Measurements from ENCODE around the gene DRD4.

DRD4 gene

DNA sequence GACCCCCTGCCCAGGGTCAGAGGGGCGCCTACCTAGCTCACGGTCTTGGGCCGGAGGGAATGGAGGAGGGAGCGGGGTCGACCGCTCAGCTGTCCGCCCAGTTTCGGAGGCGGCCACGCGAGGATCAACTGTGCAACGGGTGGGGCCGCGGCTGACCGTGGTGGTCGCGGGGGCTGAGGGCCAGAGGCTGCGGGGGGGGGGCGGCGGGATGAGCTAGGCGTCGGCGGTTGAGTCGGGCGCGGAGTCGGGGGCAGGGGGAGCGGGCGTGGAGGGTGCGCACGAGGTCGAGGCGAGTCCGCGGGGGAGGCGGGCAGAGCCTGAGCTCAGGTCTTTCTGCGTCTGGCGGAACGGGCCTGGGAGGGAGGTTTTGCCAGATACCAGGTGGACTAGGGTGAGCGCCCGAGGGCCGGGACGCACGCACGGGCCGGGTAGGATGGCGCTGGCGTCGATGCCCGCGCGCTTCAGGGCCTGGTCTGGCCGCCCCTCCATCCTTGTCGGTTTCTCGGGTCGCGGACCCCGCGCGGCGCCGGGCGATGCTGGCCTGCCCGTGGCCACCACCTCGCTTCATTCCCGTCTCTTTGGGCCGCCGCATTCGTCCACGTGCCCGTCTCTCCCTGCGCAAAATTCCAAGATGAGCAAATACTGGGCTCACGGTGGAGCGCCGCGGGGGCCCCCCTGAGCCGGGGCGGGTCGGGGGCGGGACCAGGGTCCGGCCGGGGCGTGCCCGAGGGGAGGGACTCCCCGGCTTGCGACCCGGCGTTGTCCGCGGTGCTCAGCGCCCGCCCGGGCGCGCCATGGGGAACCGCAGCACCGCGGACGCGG lies at the start of gene DRD4:
TSS of gene DRD4 (plus strand) at position 759 of the 822 bp plus-strand sequence. CDS start at position 795, 36 bp downstream.
- DNase-seq (ENCODE audit: low spot score), result peak; percentile 67

DNA sequence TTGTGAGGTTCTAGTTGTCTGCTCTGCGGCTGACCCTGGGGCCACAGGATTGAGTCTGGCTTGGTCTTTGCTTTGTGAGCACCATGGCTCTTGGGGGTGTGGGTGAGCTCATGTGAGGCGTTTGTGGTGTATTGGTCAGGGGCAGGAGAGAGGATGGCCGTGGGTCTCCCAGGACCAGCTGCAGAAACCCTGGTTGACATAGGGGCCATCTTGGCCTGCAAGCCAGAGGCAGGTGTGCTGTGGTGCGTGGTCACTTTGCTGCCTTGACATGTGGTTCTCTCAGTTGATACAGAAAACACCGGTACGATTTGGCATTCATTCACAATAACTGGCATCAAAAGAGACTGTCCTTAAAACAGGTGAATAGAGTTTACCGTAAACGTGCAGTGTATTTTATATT lies 49.5 kb upstream of the DRD4 start:
- no peak for DNase-seq (ENCODE audit: low spot score)

DNA sequence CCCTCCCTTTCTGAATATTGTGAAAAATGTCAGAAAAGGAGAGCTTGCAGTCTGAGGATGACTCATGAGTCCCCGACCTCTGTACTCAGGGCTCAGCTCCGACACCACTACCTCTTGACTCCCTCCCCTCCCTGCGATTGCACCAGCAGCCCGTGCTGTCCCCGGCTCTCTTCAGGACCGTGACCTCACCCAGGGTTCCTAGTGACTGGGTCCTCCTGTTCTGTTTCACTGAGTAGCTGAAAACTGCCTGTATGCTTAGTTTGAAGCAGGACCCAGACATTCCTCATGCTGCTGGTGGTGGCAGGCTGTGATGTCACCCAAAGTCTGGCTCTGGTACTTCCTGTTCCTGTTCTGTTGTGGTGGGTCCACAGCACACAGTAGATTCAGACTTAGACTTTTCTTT lies 49.1 kb upstream of the DRD4 start:
- DNase-seq (ENCODE audit: low spot score), result peak; percentile 89

DNA sequence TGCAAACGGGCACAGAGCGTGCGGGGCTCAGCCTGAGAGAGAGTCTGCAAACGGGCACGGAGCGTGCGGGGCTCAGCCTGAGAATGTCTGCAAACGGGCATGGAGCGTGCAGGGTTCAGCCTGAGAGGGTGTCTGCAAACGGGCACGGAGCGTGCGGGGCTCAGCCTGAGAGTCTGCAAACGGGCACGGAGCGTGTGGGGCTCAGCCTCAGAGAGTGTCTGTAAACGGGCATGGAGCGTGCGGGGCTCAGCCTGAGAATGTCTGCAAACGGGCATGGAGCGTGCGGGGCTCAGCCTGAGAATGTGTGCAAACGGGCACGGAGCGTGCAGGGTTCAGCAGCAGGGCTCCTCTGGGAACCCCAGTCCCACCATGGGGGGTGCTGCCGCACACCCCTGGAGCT lies 47.3 kb upstream of the DRD4 start:
- DNase-seq (ENCODE audit: low spot score), result no peak

DNA sequence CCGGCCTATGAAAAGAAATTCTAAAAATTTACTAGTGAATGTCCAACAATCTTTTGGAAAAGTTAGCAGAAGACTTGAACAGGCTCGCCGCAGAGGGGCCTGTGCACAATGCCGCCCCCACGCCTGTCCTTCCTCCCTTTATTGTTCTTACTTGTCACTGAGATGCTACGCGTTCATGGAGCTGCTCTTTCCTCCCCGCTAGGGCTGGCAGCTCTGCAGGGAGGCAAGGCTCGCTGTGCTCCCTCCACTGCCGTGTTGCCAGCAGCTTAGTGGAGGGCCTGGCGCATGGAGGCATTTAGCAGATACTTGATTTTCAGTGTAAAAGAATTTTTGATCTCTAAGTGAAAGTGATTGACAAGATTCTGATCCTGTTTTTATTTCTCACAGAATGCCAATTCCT lies 46.1 kb upstream of the DRD4 start:
- DNase-seq (ENCODE audit: low spot score), result no peak

DNA sequence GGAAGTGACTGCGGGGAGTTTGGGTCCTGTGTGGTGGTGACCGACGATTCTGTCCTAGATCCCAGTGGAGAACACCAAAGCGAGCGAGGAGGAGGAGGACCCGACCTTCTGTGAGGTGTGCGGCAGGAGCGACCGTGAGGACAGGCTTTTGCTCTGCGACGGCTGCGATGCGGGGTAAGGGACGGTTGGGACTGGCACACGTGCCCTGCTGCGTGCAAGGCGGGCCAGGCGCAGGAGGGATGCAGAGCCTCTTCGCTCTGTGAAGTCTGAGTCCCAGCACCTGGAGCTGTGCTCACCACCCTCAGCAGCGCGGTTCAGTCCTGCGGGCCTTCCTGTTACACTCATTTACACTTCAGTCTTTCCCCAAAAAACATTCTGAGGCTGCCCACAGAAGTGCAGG lies 44.6 kb upstream of the DRD4 start:
- DNase-seq (ENCODE audit: low spot score), result no peak

DNA sequence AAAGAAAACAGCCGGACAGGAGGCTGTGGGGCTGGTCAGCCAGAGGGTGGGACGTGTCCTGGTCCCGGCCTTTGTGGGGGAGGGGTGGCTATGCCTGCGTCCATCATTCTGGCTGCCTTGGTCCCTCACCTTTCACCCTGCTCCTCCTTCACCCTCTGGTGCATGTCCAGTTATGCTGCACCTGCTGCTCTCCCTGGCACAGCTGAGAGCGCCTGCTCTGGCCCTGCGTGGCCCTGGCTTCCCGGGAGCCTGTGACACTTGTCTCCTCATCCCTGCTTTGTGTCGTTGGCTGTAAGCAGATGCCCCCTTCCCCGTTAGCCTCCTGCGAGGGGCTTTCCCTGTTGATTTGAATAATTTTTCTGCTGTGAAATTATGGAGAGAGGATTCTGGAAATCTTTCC lies 44.2 kb upstream of the DRD4 start:
- no peak for DNase-seq (ENCODE audit: low spot score)

DNA sequence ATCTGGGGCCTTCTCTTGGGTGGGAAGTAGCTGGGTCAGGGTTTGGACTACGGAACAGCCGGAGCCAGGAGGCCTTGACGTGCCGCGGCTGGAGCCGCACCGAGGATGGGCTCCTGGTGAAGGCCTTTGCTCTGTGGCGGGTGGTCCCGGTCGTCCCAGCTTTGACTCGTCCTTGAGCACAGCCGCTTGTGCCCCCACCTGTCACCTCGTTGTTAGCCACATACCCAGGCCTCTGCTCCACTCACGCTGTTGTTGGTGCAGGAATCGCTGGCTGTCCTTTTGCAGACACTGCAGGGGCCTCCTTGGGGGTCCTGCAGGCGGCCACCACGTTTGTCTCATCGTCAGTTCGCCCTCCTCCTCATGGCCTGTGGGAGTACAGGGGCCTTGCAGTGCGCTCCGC lies 43.7 kb upstream of the DRD4 start:
- DNase-seq (ENCODE audit: low spot score), result no peak

DNA sequence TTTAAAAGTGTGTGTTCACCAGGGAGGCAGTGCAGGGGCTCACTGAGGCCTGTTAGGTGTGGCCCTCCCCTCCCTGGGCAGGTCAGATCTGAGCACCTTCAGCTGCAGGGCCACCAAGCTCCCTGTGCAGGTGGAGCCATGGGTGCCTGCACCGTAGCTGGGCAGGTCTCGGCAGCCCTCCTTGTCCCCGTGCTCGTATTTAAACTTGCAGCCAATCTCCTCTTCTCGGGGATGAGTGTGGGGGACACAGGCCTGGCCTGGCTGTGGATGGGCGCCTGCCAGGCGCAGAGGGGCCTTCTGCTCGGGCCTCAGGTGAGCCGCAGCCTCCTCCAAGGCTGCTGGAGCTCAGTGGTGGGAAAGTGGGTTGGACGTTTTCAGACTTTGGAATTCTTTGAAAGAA lies 41.7 kb upstream of the DRD4 start:
- DNase-seq (ENCODE audit: low spot score), result no peak

DNA sequence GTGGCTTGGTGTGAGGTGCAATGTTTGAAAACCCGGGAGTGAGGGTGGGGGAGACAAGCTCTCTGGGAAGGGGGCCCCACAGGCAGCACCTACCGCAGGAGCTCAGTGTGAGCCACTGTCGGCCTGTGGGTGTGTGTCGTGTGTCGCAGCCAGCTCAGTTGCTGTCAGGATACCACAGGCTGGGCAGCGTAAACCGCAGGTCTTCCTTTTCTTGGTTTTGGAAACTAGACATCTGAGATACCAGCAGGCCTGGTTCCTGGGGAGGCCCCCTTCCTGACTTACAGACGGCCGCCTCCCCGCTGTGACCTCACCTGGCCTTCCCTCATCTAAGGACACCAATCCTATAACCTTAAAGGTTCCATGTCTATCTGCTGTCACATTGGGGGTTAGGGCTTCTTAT lies 40.7 kb upstream of the DRD4 start:
- no peak for DNase-seq (ENCODE audit: low spot score)

DNA sequence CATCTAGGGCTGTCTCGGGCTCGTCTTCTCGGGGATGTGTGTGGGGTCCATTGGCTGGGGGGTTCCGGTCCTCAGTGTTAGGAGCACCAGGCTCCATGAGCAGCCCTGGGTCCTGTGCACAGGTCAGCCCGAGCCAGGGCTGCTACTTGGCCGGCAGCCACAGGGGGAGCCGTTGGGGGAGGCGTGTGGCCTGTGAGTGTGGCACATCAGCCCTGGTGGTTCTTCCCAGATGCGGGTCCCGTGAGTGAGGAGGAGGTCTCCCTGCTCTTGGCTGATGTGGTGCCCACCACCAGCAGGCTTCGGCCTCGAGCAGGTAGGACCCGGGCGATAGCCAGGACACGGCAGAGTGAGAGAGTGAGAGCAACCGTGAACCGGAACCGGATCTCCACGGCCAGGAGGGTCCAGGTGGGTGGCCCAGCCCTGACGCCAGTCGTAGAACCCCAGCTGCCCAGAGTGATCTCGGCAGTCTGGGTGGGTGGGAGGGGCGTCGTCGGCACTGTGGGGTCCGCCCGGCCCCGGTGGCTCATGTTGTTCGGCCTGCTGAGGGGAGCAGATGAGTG lies 39.8 kb upstream of the DRD4 start:
- DNase-seq (ENCODE audit: low spot score), result no peak

DNA sequence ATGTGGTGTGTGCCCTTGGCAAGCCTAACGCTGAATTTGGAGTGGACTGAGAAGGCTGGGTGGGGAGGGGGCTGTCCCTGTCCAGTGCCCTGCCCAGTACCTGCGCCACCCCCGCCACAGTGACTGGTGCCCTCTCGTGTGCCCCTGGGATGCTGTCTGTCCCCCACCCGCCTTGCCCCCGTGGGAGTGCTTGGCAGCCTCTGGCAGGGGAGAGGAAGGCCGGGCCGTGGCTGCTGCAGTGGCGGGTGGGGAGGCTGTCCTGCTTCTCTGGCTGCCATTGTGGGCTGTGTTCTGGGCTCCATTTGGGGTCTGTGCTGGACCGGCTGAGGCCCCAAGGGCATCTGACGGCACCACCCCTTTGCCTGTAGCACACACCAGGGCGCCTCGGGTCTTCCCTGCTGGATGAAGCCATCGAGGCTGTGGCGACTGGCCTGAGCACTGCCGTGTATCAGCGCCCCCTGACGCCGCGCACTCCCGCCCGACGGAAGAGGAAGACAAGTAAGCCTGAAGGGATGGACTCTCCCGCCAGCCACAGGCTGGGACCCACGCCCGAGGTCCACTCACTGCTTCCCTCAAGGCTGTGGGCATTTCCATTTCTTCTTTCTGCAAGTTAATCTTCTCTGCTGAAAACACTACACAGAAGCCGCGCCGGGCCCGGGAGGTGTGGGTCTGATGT lies 38.9 kb upstream of the DRD4 start:
- no peak for DNase-seq (ENCODE audit: low spot score)

DNA sequence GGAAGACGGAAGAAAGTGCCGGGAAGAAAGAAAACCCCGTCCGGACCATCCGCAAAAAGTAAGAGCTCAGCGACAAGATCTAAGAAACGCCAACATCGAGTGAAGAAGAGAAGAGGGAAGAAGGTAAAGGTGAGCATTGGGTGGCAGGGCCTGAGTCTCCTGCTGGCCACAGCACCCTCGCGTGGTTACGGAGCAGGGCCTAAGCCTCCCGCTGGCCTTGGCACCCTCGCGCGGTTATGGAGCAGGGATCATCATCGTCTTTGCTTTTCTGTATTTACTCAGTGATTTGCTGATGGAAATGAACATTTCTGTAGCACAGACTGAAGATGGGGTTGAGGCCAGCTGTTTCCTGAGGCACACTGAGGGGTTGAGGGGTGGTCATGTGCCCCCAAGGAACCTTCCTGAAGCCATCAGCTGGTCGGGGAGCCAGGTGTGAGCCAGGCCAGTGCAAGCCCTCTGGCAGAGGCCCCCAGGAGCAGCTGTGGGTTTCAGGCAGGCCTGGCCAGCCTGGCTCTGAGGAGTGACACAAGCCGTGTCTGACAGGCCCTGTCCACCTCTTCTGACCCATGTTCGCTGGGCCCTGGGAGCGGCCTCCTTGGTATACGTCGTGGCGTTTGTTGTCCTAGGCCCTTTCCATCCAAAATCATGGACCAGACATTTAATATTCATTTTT lies 35.4 kb upstream of the DRD4 start:
- no peak for DNase-seq (ENCODE audit: low spot score)

DNA sequence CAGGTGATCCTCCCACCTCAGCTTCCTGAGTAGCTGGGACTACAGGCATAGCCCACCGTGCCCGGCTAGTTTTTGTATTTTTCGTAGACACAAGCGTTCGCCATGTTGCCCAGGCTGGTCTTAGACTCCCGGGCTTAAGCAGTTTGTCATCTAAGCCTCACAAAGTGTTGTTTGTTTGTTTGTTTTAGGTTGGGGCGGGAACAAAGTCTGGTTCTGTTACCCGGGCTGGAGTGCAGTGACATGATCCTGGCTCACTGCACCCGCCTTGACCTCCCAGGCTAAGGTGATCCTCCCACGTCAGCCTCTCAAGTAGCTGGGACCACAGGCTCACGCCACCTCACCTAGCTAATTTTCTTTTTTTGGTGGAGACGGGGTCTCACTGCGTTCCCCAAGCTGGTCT lies 33.9 kb upstream of the DRD4 start:
- DNase-seq (ENCODE audit: low spot score), result no peak

DNA sequence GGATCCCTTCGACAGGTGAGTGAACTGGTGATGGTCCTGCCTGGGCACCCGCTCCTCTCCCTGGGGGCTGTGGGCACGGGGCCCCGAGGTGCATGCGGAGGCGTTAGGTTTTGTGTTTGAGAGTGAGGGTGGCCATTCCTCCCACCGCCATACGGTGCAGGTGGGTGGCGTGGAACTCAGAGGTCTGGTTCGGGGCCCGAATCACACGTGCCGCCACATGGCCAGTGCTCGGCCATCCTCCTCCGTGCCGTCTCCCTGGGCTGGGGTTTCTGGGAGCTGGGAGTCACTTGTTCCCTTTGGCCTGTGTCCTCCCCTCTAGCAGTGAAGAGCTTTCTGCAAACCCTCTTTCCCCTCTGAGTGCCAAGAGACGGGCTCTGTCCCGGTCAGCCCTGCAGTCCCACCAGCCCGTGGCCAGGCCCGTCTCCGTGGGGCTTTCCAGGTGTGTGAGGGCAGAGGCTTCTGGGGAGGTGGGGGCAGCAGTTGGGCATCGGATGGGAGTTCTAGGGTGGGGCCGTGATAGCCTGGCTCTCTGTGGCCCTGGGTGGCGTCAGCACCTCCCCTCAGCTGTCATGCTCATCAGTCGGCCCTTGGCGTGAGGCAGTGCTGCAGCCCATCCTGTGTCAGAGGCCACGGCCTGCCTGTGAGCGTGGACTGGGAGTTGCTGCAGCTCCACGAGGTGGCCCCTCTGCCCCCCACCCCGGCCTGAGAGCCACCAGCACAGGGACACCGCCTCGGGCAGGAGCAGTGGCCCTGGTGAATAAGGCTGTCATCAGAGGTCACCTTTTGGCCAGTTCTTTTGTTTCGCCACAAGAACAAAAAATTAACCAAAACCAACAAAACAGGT lies 31.6 kb upstream of the DRD4 start:
- DNase-seq (ENCODE audit: low spot score), result no peak

DNA sequence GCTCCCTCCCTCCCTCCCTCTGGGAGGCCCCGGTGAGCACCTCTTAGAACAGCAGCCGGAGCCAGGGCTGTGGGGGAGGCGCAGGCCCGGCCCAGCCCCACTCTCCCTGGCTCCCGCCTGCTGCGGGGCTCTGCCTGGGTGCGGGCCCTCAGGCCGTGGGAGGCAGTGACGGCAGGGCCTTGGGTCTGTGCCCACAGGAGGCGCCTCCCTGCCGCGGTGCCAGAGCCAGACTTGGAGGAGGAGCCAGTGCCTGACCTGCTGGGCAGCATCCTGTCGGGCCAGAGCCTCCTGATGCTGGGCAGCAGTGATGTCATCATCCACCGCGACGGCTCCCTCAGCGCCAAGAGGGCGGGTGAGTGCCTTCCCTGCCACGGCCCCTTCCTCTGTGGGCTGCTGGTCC lies 30.8 kb upstream of the DRD4 start:
- DNase-seq (ENCODE audit: low spot score), result no peak

DNA sequence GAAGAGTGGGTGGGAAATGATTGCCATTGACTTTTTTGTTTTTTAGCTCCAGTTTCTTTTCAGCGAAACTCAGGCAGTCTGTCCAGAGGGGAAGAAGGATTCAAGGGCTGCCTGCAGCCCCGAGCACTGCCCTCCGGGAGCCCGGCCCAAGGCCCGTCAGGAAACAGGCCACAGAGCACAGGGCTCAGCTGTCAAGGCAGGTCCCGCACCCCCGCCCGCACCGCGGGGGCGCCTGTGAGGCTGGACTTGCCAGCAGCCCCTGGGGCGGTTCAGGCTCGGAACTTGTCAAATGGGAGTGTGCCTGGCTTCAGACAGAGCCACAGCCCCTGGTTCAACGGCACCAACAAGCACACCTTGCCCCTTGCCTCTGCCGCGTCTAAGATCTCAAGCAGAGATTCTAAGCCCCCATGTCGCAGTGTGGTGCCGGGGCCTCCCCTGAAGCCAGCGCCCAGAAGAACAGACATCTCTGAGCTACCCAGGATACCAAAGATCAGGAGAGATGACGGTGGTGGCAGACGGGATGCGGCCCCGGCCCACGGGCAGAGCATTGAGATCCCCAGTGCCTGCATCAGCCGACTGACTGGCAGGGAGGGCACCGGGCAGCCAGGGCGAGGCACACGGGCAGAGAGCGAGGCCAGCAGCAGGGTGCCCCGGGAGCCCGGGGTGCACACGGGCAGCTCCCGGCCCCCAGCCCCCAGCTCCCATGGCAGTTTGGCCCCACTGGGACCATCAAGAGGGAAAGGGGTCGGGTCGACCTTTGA lies 29.9 kb upstream of the DRD4 start:
- DNase-seq (ENCODE audit: low spot score), result no peak

DNA sequence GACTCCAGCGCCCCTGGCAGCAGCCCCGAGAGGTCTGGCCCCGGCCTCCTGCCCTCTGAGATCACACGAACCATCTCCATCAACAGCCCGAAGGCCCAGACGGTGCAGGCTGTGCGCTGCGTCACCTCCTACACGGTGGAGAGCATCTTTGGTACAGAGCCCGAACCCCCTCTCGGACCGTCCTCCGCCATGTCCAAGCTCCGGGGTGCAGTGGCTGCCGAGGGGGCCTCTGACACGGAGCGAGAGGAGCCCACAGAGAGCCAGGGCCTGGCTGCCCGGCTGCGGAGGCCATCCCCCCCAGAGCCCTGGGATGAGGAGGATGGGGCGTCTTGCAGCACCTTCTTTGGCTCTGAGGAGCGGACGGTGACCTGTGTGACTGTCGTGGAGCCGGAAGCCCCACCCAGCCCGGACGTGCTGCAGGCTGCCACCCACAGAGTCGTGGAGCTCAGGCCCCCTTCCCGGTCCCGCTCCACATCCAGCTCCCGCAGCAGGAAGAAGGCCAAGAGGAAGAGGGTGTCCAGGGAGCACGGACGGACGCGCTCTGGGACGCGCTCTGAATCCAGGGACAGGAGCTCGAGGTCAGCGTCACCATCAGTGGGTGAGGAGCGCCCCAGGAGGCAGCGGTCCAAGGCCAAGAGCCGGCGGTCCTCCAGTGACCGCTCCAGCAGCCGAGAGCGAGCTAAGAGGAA lies 29.0 kb upstream of the DRD4 start:
- DNase-seq (ENCODE audit: low spot score), result no peak

DNA sequence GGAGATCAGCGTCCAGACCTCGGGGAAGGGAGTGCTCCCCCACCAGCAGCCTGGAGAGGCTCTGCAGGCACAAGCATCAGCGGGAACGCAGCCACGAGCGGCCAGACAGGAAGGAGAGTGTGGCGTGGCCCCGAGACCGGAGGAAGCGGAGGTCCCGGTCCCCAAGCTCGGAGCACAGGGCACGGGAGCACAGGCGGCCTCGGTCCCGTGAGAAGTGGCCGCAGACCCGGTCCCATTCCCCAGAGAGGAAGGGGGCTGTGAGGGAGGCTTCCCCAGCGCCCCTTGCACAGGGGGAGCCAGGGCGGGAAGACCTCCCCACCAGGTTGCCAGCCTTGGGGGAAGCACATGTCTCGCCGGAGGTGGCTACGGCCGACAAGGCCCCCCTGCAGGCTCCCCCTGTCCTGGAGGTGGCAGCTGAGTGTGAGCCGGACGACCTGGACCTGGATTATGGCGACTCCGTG lies 28.2 kb upstream of the DRD4 start:
- DNase-seq (ENCODE audit: low spot score), result no peak

DNA sequence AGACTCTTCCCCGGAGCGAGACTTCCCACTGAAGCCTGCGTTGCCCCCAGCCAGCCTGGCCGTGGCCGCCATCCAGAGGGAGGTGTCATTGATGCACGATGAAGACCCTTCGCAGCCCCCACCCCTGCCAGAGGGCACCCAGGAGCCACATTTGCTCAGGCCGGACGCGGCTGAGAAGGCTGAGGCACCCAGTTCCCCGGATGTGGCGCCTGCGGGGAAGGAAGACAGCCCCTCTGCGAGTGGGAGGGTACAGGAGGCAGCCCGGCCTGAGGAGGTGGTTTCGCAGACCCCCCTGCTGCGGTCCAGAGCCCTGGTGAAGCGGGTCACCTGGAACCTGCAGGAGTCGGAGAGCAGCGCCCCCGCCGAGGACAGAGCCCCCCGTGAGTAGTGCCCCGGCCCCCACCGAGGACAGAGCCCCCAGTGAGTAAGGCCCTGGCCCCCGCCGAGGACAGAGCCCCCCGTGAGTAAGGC lies 27.7 kb upstream of the DRD4 start:
- no peak for DNase-seq (ENCODE audit: low spot score)

Measured in hepatic stellate cell (primary cell).